NCI-H1930 (cell line): Measurements from ENCODE around the gene CLN6.
"Not testable (repeated sequence)": the region's sequence is repeated elsewhere in the genome, so short reads cannot be mapped to it uniquely, and the experiment has no call there.

Experiments used
- DNase-seq, 2 experiments: peaks; one replicate each; lab custom pipeline; 2025; lab: John Stamatoyannopoulos, UW

Gene CLN6

GRCh38 chr15:68223171-68223570 lies 6.4 kb downstream of the CLN6 start:
- DNase-seq = no peak

- not testable (repeated sequence) for DNase-seq
Measured at GRCh38 chr15:68222432-68222743, 7.1 kb downstream of the CLN6 start.

GRCh38 chr15:68221530-68222431 lies 7.7 kb downstream of the CLN6 start:
- not testable (repeated sequence) for DNase-seq

- no peak for DNase-seq
Measured at GRCh38 chr15:68220967-68221366, 8.6 kb downstream of the CLN6 start.

- no peak for DNase-seq
Measured at GRCh38 chr15:68220489-68220888, 9.0 kb downstream of the CLN6 start.

- no peak for DNase-seq
Measured at GRCh38 chr15:68218847-68219798, 10.4 kb downstream of the CLN6 start.

GRCh38 chr15:68218331-68218730 lies 11.2 kb downstream of the CLN6 start:
- DNase-seq = no peak

- no peak for DNase-seq
Measured at GRCh38 chr15:68217341-68217740, 12.2 kb downstream of the CLN6 start.

- no peak for DNase-seq
Measured at GRCh38 chr15:68214838-68215254, 14.7 kb downstream of the CLN6 start.

- no peak for DNase-seq
Measured at GRCh38 chr15:68213991-68214837, 15.3 kb downstream of the CLN6 start.

GRCh38 chr15:68213491-68213845 lies 16.1 kb downstream of the CLN6 start:
- DNase-seq = not testable (repeated sequence)

GRCh38 chr15:68211656-68212320 lies 17.7 kb downstream of the CLN6 start:
- DNase-seq = no peak

- no peak for DNase-seq
Measured at GRCh38 chr15:68210821-68211655, 18.5 kb downstream of the CLN6 start.

GRCh38 chr15:68210409-68210756 lies 19.1 kb downstream of the CLN6 start:
- DNase-seq = no peak

- DNase-seq = no peak
Measured at GRCh38 chr15:68209735-68210408, 19.7 kb downstream of the CLN6 start.

- no peak for DNase-seq
Measured at GRCh38 chr15:68209272-68209671, 20.3 kb downstream of the CLN6 start.

GRCh38 chr15:68208636-68209240 lies 20.8 kb downstream of the CLN6 start:
- DNase-seq = no peak

GRCh38 chr15:68208136-68208535 lies 21.4 kb downstream of the CLN6 start:
- DNase-seq = no peak

GRCh38 chr15:68207176-68207935 lies 22.2 kb downstream of the CLN6 start:
- DNase-seq = no peak
